HG02610 (cell line): ENCODE data around the gene S100A11.
"Not testable (repeated sequence)": the region's sequence is repeated elsewhere in the genome, so short reads cannot be mapped to it uniquely, and the experiment has no call there.

Experiments
- ATAC-seq: cut with Tn5 transposase; IDR thresholded peaks from one replicate; pipeline ENCODE4 v1.9.1; 2021; ENCODE audit warnings: mild to moderate bottlenecking, moderate library complexity; ENCODE audit not compliant: unreplicated experiment

S100A11 gene

GRCh38 chr1:152036267-152037216 lies at the start of gene S100A11:
S100A11 (minus strand) TSS chr1:152037004; CDS start chr1:152036915, 89 bp downstream.
- ATAC-seq, result peak; percentile 42

GRCh38 chr1:152084853-152085252 lies 48.0 kb upstream of the S100A11 start:
- no peak for ATAC-seq

- ATAC-seq, result not testable (repeated sequence)
These were observed 44.2 kb upstream of the S100A11 start for GRCh38 chr1:152081026-152081425.

GRCh38 chr1:152080494-152080893 lies 43.7 kb upstream of the S100A11 start:
- ATAC-seq, result not testable (repeated sequence)

- no peak for ATAC-seq
These were observed 42.1 kb upstream of the S100A11 start for GRCh38 chr1:152078831-152079441.

- ATAC-seq, result no peak
These were observed 35.5 kb upstream of the S100A11 start for GRCh38 chr1:152072311-152072710.

GRCh38 chr1:152071123-152071522 lies 34.3 kb upstream of the S100A11 start:
- ATAC-seq, result no peak

- ATAC-seq, result no peak
These were observed 31.1 kb upstream of the S100A11 start for GRCh38 chr1:152067929-152068328.

- no peak for ATAC-seq
These were observed 30.3 kb upstream of the S100A11 start for GRCh38 chr1:152067150-152067549.

GRCh38 chr1:152061952-152062351 lies 25.1 kb upstream of the S100A11 start:
- no peak for ATAC-seq

- no peak for ATAC-seq
These were observed 16.6 kb upstream of the S100A11 start for GRCh38 chr1:152053375-152053774.

GRCh38 chr1:152052606-152053005 lies 15.8 kb upstream of the S100A11 start:
- no peak for ATAC-seq

- ATAC-seq, result no peak
These were observed 14.3 kb upstream of the S100A11 start for GRCh38 chr1:152050886-152051675.

- no peak for ATAC-seq
These were observed 12.7 kb upstream of the S100A11 start for GRCh38 chr1:152049291-152050083.

- peak; percentile 1 for ATAC-seq
These were observed 11.7 kb upstream of the S100A11 start for GRCh38 chr1:152048416-152049009.

GRCh38 chr1:152047730-152048415 lies 11.1 kb upstream of the S100A11 start:
- ATAC-seq, result peak; percentile 93

- no peak for ATAC-seq
These were observed 10.6 kb upstream of the S100A11 start for GRCh38 chr1:152047413-152047729.

GRCh38 chr1:152044386-152044785 lies 7.6 kb upstream of the S100A11 start:
- no peak for ATAC-seq

GRCh38 chr1:152043870-152044269 lies 7.1 kb upstream of the S100A11 start:
- no peak for ATAC-seq

- ATAC-seq, result no peak
These were observed 5.2 kb upstream of the S100A11 start for GRCh38 chr1:152042030-152042429.
